Epithelial cell of esophagus (primary cell): ENCODE results near the gene TAOK1.

Experiments
- DNase-seq: peaks from one replicate; pipeline ENCODE4 v3.0.0; 2010; ENCODE audit warnings: low read depth
- H3K4me3 ChIP-seq: 2 replicates; pipeline ENCODE4 v1.5.1; 2011; ENCODE audit warnings: mild to moderate bottlenecking, low read length, control low read depth
- CTCF ChIP-seq: IDR thresholded peaks from 2 replicates; pipeline ENCODE4 v1.5.1; 2011; ENCODE audit warnings: low read depth, mild to moderate bottlenecking, low read length, control low read depth, inconsistent platforms; ENCODE audit not compliant: insufficient read depth; ENCODE audit errors: missing control alignments

Gene TAOK1

GRCh38 chr17:29588562-29589411 lies 198.6 kb downstream of the TAOK1 start:
- H3K4me3 ChIP-seq: peak overlapping the region; percentile 74
- DNase-seq: no peak
- peak; percentile 16 for TF ChIP-seq CTCF

GRCh38 chr17:29589524-29590410 lies 199.6 kb downstream of the TAOK1 start, which contains the start of gene GIT1:
Gene GIT1, minus strand, starts transcription at chr17:29589648. Its CDS starts 270 bp downstream, at chr17:29589378.
- DNase-seq: peak; percentile 88
- TF ChIP-seq CTCF: no peak
- H3K4me3 ChIP-seq: peak within 1 kb of the TSS; percentile 74

GRCh38 chr17:29590411-29591145 lies 200.4 kb downstream of the TAOK1 start:
- DNase-seq: peak; percentile 69
- peak overlapping the region; percentile 53 for H3K4me3 ChIP-seq
- no peak for TF ChIP-seq CTCF

GRCh38 chr17:29591146-29591736 lies 201.1 kb downstream of the TAOK1 start:
- H3K4me3 ChIP-seq: peak overlapping the region; percentile 9
- DNase-seq: peak; percentile 61
- no peak for TF ChIP-seq CTCF

- peak; percentile 83 for TF ChIP-seq CTCF
- H3K4me3 ChIP-seq: no peak overlapping the region
- peak; percentile 76 for DNase-seq
Measured at GRCh38 chr17:29591737-29592608, 201.8 kb downstream of the TAOK1 start.
